GM21381 (cell line): ENCODE measurements around the gene CTSD.
"Not testable (repeated sequence)": the region's sequence is repeated elsewhere in the genome, so short reads cannot be mapped to it uniquely, and the experiment has no call there.

ENCODE experiments used
- ATAC-seq: cut with Tn5 transposase; IDR thresholded peaks from one replicate; pipeline ENCODE4 v1.9.1; 2021; ENCODE audit warnings: mild to moderate bottlenecking, moderate library complexity; ENCODE audit not compliant: unreplicated experiment

CTSD gene

DNA sequence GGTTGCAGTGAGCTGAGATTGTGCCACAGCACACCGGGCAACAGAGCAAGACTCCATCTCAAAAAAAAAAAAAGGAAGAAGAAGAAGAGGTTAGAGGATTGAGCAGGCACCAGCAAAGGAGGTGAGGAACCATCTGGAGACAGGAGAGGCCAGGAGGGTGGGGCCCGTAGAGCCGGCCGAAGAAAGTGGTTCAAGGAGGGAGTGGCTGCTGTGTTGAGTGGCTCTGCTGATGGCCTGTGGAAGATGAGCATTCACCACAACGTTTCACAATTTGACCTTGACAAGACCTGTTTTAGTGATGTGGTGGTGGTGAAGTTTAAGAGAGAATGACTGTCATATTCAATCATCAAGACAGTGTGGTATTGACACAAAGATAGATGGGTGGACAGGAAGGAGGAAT, 6.8 kb upstream of the CTSD start:
- ATAC-seq, result no peak

- no peak for ATAC-seq
Measured at GRCh38 chr11:1770061-1770460, 6.3 kb upstream of the CTSD start.

- not testable (repeated sequence) for ATAC-seq
Measured at GRCh38 chr11:1769304-1769936, 5.7 kb upstream of the CTSD start.

DNA sequence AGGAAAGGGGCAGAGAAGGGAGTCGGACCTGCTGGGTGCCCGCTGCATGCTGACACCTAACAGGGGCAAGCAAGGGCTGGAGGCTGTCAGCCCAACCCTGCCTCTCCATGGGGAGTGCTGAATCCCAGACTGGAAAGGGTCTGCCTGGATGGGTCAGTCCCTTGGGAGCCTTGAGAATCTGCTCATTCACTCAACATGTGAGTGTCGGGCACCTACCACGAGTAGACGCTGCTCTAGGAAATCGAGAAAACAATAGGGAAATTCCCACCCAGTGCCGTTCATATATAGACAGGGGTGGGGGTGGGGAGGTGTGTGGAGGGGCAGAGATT, 4.4 kb upstream of the CTSD start:
- no peak for ATAC-seq

DNA sequence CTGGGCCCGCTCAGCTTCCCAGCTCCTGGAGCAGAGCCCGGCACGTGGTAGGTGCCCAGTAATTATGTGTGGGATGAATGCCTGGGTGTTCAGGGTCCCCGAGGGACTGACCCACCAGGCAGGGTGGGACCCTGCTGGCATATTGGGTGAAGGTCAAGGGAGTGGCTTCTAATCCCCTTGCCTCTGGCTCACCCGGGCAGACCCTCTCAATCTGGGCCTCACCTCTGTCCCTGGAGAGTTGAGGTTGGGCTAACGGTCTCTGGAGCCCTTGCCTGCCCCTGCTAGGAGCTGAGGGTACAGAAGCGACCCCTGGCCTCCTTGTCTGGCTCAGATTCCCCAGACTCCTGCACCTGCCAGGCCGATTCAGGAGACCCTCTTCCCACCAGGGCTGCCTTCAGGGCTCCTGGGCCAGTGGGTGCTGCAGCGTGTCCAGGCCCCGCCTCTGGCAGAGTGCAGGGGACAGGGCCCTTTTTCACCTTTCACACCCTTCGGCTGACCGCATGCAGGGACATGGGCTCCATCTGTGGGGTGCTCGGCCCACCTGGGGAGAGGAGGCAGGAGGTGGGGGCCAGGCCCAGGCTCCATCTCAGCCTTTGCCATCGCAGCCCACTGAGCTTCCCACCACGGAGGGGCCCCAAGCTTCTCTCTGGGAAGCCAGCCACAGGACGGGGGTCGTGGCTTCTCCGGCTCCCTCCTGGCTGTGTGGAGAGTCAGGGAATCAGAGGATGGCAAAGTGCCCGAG, 3.8 kb upstream of the CTSD start:
- no peak for ATAC-seq

- no peak for ATAC-seq
Measured at GRCh38 chr11:1766719-1767398, 3.1 kb upstream of the CTSD start.

DNA sequence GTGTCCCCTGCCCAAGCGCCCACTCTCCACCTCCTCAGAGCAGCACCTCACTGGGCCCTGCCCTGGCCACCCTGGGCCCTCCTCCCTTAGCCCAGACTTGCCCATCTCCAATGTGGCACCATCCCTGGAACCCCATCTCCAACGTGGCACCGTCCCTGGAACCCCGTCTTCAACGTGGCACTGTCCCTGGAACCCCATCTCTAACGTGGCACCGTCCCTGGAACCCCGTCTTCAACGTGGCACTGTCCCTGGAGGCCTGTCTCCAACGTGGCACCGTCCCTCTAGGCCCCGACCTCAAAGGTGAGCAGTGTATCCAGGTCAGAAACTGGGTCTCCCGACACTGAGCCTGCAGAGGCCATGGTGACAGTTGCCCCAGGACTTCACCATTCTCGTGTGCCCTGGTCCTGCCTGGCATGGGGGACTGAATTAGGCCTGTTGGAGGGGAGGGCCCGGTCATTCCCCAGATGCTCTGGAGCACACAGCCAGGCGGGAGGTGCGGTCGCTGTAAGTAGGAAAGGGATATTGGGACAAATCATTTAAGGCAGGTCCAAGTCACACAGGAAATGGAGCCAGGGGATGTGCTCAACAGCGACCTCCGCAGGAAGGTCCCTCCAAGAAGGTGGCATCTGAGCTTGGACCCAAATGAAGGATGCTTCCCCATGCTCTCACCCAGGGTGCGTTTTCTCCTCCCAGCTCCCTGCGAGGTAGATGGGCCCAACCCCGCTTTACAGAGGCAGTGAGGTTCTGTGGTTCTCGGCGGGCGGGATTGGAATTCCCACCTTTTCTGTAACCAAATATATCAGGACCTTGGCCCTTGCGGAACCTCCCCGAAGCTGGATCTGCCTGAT, 2.4 kb upstream of the CTSD start:
- no peak for ATAC-seq

DNA sequence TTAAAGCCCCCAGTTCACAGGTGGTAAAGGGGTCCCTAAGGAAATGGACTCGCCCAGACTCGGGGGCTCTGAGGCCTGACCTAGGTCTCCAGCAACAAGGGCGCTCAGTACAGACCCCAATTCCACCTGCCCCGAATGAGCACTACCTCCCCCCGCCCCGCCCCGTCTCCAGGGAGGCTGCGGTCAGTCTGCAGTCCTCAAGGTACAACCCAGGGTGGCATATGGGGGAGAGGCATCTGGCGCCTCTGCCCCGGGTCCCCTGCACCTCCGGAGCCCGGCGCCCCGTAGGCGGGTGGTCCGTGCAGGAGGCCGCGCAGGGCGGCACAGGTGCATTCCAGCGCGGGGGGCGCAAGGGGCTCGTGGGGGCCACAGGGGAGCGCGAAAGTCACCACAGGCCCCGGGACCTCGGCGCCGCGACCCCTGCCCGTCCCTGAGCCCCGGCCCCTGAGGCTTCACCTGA, 361 bp downstream of the CTSD start:
- ATAC-seq, result no peak

DNA sequence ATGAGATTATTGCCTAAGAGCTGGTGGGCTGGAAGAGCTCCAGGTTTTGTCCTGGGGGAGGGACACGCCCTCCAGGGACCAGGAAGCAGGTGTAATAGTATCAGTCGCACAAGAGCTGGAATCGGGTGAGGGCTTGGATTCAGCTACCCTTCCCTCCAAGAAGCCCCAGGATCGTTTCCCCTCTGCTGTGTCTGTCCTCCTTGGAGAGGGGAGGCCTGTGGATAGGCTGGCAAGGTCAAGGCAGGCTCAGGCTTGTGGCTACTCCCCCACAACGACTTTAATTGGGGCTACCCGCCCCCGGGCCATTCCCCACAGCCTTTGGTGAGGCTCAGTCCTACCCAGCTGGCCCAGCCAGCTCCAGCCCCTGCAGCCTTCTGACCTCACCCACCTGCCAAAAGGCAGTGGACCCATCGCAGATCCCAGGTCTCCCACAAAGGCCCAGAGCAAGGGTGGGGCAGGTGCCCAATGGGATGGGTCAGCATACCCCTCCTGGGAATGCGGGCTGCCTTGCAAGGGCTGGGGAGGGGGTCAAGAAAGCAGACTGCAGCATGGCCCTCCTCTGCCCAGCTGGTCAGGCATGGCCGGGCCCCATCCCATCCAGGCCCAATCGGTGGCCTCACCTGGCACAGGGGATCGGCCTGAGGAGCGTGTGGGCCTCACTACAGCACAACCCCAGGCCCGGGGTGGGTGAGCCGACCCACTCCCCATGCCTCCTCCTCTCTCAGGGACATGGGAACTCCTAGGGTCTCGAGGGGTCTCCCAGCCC, 1.0 kb downstream of the CTSD start:
- ATAC-seq, result no peak

DNA sequence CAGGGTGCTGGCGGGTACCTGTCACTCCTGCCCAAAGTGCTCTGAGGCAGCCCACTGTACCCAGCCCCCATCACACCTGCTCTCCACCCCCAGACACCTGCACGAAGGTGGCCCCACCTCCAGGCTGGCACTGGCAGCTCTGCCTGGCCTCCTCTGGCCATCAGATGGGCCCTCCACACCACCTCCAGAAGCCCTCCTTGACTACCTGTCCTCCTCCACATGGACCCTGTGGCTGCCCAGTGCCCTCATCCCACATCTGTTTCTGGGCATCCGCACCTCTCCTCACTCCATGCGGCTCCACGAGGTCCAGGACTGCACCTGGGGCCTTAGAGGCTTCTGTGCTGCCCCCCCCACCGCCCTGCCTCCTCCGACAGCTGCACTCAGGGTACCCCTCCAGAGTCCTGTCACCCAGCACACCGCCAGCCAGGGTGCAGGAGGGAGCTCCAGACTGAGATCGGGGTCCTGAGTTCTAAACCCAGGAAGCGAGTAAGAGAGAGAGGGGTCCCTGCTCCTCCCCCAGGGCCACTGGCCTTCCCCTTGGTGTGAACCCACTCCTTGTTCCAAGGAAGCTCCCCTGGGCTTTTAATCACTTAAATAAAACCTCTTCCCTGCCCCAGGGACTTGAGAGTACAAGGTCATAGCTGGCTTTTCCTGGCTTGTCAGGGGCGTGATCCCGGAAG, 1.7 kb downstream of the CTSD start:
- no peak for ATAC-seq

GRCh38 chr11:1761110-1761856, 2.4 kb downstream of the CTSD start:
- no peak for ATAC-seq

GRCh38 chr11:1760351-1761109, 3.2 kb downstream of the CTSD start:
- no peak for ATAC-seq

- no peak for ATAC-seq
Measured at GRCh38 chr11:1759851-1760220, 3.9 kb downstream of the CTSD start.

DNA sequence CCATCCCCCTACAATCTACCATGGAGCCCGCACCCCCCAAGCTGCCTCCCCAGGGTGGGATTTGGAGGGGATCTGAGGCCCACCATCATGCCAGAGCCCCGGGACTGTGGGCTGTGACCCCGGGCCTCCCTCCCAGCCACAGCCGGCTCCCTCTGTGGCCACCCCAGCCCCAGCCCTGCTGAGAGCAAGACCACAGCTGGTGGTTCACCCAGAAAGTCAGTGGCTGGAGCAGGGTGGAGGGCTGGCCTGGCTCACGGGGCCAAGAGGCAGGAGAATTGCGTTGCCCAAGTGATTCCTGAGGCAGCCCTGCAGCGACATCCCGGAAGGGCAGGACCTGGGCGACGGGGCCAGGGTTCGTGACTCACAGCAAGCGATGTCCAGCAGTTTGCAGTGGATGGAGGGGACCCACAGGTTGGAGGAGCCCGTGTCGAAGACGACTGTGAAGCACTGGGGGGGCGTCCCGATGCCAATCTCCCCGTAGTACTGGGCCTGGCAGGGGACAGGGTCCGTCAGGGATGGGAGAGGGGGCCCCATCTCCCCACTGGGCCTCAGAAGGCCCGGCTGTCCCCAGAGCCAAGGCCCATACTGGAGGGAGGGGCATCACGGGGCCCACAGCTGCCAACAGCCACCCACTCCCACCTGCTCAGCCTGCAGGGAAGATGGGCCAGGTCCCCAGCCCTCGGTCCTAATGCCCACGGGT, 4.4 kb downstream of the CTSD start:
- no peak for ATAC-seq

GRCh38 chr11:1758611-1759150, 5.0 kb downstream of the CTSD start:
- ATAC-seq, result no peak

GRCh38 chr11:1757861-1758610, 5.7 kb downstream of the CTSD start:
- no peak for ATAC-seq
